HEK293 (cell line): ENCODE results near the gene EEF2K.
A peak's percentile ranks its signal among the peaks of the same experiment; 100 is the strongest.

Experiments used
- CTCF ChIA-PET: fragments of 350-600 bp; formaldehyde crosslinking; extraction: SDS; loops from one replicate; lab custom pipeline; 2021; ENCODE audit warnings: antibody characterized with exemption; lab: Yijun Ruan, JAX
- POLR2A ChIA-PET: fragments of 300-600 bp; formaldehyde crosslinking; extraction: SDS; loops from one replicate; lab custom pipeline; 2020; ENCODE audit warnings: antibody characterized with exemption, inconsistent platforms; lab: Yijun Ruan, JAX
- H3K27ac ChIP-seq: fragments of 200-500 bp; sonication (Bioruptor generic); 2 replicates; pipeline ENCODE4 v1.5.1; 2014; ENCODE audit warnings: low read depth, low read length, control low read depth, inconsistent platforms; ENCODE audit errors: extremely low read depth
- H3K36me3 ChIP-seq, 2 experiments: fragments of 200-500 bp in 1 of 2; sonication (Bioruptor generic) in 1 of 2; 1 replicate in 1 of 2; 2 replicates in 1 of 2; pipeline ENCODE4 v1.5.1; 2014 to 2017; ENCODE audit warnings: inconsistent platforms in 2 of 2, low read length in 2 of 2; ENCODE audit not compliant: control insufficient read depth in 2 of 2, insufficient read depth in 1 of 2
- H3K4me1 ChIP-seq: fragments of 200-500 bp; sonication (Bioruptor generic); 2 replicates; pipeline ENCODE4 v1.5.1; 2014; ENCODE audit warnings: mild to moderate bottlenecking, low read length, inconsistent platforms; ENCODE audit not compliant: control insufficient read depth, insufficient read depth
- H3K4me3 ChIP-seq: 2 replicates; pipeline ENCODE4 v1.5.1; 2011; ENCODE audit warnings: low read depth, mild to moderate bottlenecking, control low read depth, low read length, moderate library complexity
- H3K9me3 ChIP-seq: fragments of 200-500 bp; sonication (Bioruptor generic); 2 replicates; pipeline ENCODE4 v1.5.1; 2014; ENCODE audit warnings: low read depth, low read length, inconsistent platforms; ENCODE audit not compliant: control insufficient read depth, insufficient read depth
- INSM2 ChIP-seq: fragments of 450-650 bp; formaldehyde crosslinking; IDR thresholded peaks from 2 replicates; pipeline ENCODE4 v1.5.1; 2016; ENCODE audit warnings: missing biosample characterization, missing genetic modification characterization
- KLF16 ChIP-seq: fragments of 450-650 bp; formaldehyde crosslinking; IDR thresholded peaks from 2 replicates; pipeline ENCODE4 v1.5.1; 2017; ENCODE audit warnings: missing biosample characterization, missing genetic modification characterization
- SALL2 ChIP-seq: fragments of 450-650 bp; formaldehyde crosslinking; IDR thresholded peaks from 2 replicates; pipeline ENCODE4 v1.5.0; 2017; ENCODE audit warnings: missing biosample characterization, mild to moderate bottlenecking, missing genetic modification characterization, borderline replicate concordance
- WT1 ChIP-seq: fragments of 450-650 bp; formaldehyde crosslinking; IDR thresholded peaks from 2 replicates; pipeline ENCODE4 v1.5.1; 2016; ENCODE audit warnings: missing biosample characterization, missing genetic modification characterization
- ZBTB21 ChIP-seq: fragments of 450-650 bp; formaldehyde crosslinking; IDR thresholded peaks from 2 replicates; pipeline ENCODE4 v1.5.1; 2017; ENCODE audit warnings: missing biosample characterization, missing genetic modification characterization
- ZEB2 ChIP-seq: fragments of 450-650 bp; formaldehyde crosslinking; IDR thresholded peaks from 2 replicates; pipeline ENCODE4 v1.5.1; 2016; ENCODE audit warnings: missing biosample characterization, missing genetic modification characterization
- ZFP37 ChIP-seq: fragments of 450-650 bp; formaldehyde crosslinking; IDR thresholded peaks from 2 replicates; pipeline ENCODE4 v1.5.1; 2016; ENCODE audit warnings: missing biosample characterization, missing genetic modification characterization
- ZNF114 ChIP-seq: fragments of 450-650 bp; formaldehyde crosslinking; IDR thresholded peaks from 2 replicates; pipeline ENCODE4 v1.5.0; 2017; ENCODE audit warnings: missing biosample characterization, missing genetic modification characterization
- ZNF121 ChIP-seq: fragments of 450-650 bp; formaldehyde crosslinking; IDR thresholded peaks from 2 replicates; pipeline ENCODE4 v1.5.1; 2016; ENCODE audit warnings: missing biosample characterization, missing genetic modification characterization
- ZNF133 ChIP-seq: fragments of 450-650 bp; formaldehyde crosslinking; IDR thresholded peaks from 2 replicates; pipeline ENCODE4 v1.5.1; 2016; ENCODE audit warnings: missing biosample characterization, missing genetic modification characterization
- ZNF16 ChIP-seq: fragments of 450-650 bp; formaldehyde crosslinking; IDR thresholded peaks from 2 replicates; pipeline ENCODE4 v1.5.1; 2016; ENCODE audit warnings: low read depth, missing biosample characterization, missing genetic modification characterization
- ZNF174 ChIP-seq: fragments of 450-650 bp; formaldehyde crosslinking; IDR thresholded peaks from 2 replicates; pipeline ENCODE4 v1.5.0; 2017; ENCODE audit warnings: missing biosample characterization, mild to moderate bottlenecking, missing genetic modification characterization
- ZNF274 ChIP-seq, 2 experiments: fragments of 200-500 bp in 1 of 2; fragments of 450-650 bp in 1 of 2; sonication (Bioruptor generic) in 1 of 2; formaldehyde crosslinking in 1 of 2; IDR thresholded peaks; 2 replicates each; pipeline versions ENCODE4 v1.5.1 to v1.6.1; 2014 to 2016; ENCODE audit warnings: borderline replicate concordance in 1 of 2, inconsistent platforms in 1 of 2, low read length in 1 of 2, missing biosample characterization in 1 of 2, missing genetic modification characterization in 1 of 2
- ZNF350 ChIP-seq: fragments of 450-650 bp; formaldehyde crosslinking; IDR thresholded peaks from 2 replicates; pipeline ENCODE4 v1.5.0; 2017; ENCODE audit warnings: missing biosample characterization, mild to moderate bottlenecking, missing genetic modification characterization
- ZNF398 ChIP-seq: fragments of 450-650 bp; formaldehyde crosslinking; IDR thresholded peaks from 2 replicates; pipeline ENCODE4 v1.5.1; 2017; ENCODE audit warnings: missing biosample characterization, missing genetic modification characterization
- ZNF510 ChIP-seq: fragments of 450-650 bp; formaldehyde crosslinking; IDR thresholded peaks from 2 replicates; pipeline ENCODE4 v1.5.1; 2018; ENCODE audit warnings: mild to moderate bottlenecking, missing genetic modification characterization, missing biosample characterization; ENCODE audit not compliant: insufficient replicate concordance
- ZSCAN30 ChIP-seq: fragments of 450-650 bp; IDR thresholded peaks from 2 replicates; pipeline ENCODE4 v1.5.1; 2018; ENCODE audit warnings: missing biosample characterization, mild to moderate bottlenecking, missing genetic modification characterization, moderate library complexity
- TF ChIP-seq, protein P1 (sequence below): fragments of 450-650 bp; formaldehyde crosslinking; IDR thresholded peaks from 2 replicates; pipeline ENCODE4 v1.5.1; 2016; ENCODE audit warnings: missing biosample characterization, missing genetic modification characterization, low read depth
- TF ChIP-seq, protein P2 (sequence below): fragments of 450-650 bp; formaldehyde crosslinking; IDR thresholded peaks from 2 replicates; pipeline ENCODE4 v1.5.1; 2016; ENCODE audit warnings: missing biosample characterization, missing genetic modification characterization

The EEF2K gene

DNA sequence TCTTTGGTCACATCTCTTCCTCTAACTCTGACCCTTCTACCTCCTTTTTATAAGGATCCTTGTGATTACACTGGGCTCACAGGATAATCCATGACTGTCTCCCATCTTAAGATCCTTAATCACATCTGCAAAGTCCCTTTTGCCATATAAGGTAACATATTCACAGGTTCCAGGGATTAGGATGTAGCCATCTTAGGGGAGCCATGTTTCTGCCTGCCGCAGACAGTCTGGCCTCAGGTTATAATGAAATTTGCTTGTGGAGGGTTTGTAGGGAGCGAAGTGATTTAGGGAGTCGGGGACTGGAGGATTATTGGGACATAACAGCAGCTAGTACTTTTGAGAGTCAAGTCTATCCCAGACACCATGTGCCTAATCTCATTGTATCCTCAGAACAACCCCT, 7.7 kb downstream of the EEF2K start:
- H3K36me3 ChIP-seq: peaks cover 0 to 8% of the 10 kb centered on the region in 2 experiments; a peak in 1 of 3 replicates
- H3K9me3 ChIP-seq: no peaks in the 10 kb centered on the region
- H3K4me3 ChIP-seq: no peak overlapping the region
- H3K4me1 ChIP-seq: peaks cover 11% of the 10 kb centered on the region
- ChIA-PET POLR2A (no interaction called here), CTCF (interaction anchor here (1.1 kb wide), 1 partner anchor 25 kb away, joined by 3 read pairs; no protein-coding TSS in a partner anchor)
- no peak for TF ChIP-seq ZNF350 (tag by site-specific recombination)
- no peak for TF ChIP-seq KLF16 (tag by site-specific recombination)
- TF ChIP-seq, protein P1, sequence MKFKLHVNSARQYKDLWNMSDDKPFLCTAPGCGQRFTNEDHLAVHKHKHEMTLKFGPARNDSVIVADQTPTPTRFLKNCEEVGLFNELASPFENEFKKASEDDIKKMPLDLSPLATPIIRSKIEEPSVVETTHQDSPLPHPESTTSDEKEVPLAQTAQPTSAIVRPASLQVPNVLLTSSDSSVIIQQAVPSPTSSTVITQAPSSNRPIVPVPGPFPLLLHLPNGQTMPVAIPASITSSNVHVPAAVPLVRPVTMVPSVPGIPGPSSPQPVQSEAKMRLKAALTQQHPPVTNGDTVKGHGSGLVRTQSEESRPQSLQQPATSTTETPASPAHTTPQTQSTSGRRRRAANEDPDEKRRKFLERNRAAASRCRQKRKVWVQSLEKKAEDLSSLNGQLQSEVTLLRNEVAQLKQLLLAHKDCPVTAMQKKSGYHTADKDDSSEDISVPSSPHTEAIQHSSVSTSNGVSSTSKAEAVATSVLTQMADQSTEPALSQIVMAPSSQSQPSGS: no peak
- TF ChIP-seq ZEB2 (tag by site-specific recombination): no peak
- no peak for TF ChIP-seq SALL2 (tag by site-specific recombination)
- no peak for TF ChIP-seq ZNF133
- no peak for TF ChIP-seq ZFP37
- no peak for TF ChIP-seq WT1 (tag by site-specific recombination)
- no peak for TF ChIP-seq ZNF274 (IDR thresholded peaks at IDR 0.05; ENCODE audit: low read length)
- no peak for TF ChIP-seq ZNF274 (tag by site-specific recombination; IDR thresholded peaks at IDR 0.05; ENCODE audit: borderline replicate concordance)
- TF ChIP-seq ZNF174 (tag by site-specific recombination): no peak
- TF ChIP-seq, protein P2, sequence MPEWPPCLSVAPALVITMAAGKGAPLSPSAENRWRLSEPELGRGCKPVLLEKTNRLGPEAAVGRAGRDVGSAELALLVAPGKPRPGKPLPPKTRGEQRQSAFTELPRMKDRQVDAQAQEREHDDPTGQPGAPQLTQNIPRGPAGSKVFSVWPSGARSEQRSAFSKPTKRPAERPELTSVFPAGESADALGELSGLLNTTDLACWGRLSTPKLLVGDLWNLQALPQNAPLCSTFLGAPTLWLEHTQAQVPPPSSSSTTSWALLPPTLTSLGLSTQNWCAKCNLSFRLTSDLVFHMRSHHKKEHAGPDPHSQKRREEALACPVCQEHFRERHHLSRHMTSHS (tag by site-specific recombination): no peak
- TF ChIP-seq ZNF398 (tag by site-specific recombination): no peak
- no peak for TF ChIP-seq ZNF16 (tag by site-specific recombination)
- TF ChIP-seq ZBTB21: no peak
- no peak for TF ChIP-seq ZSCAN30
- TF ChIP-seq INSM2: no peak
- no peak for TF ChIP-seq ZNF510 (tag by site-specific recombination)
- no peak overlapping the region for H3K27ac ChIP-seq

DNA sequence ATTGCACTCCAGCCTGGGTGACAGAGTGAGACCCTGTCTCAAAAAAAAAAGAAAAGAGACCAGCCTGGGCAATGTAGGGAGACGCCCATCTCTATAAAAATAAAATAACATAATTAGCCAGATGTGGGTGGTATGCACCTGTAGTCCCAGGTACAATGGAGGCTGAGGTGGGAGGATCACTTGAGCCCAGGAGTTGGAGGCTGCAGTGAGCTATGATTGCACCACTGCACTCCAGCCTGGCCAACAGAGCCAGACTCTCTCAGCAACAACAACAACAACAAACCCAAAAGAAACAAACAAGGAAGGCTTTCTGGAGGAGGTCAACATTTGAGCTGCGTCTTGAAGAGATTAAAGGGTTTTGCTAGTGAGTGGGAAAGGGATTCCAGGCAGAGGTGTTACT, 8.3 kb downstream of the EEF2K start:
- ChIA-PET POLR2A (no interaction called here), CTCF (no interaction called here)
- Histone ChIP-seq H3K27ac (no peak overlapping the region), H3K36me3 (peaks cover 0 to 8% of the 10 kb centered on the region in 2 experiments; a peak in 1 of 3 replicates), H3K4me3 (no peak overlapping the region), H3K9me3 (no peaks in the 10 kb centered on the region), H3K4me1 (peaks cover 11% of the 10 kb centered on the region)
- no peak for TF ChIP-seq ZNF114 (tag by site-specific recombination)
- TF ChIP-seq ZNF121: peak; percentile 44; the same call in 1 of the 2 replicates
